Measurements from ENCODE around the gene PKLR.
A peak's percentile ranks its signal among the peaks of the same experiment; 100 is the strongest.
"Not testable (repeated sequence)": the region's sequence is repeated elsewhere in the genome, so short reads cannot be mapped to it uniquely, and the experiment has no call there.

The PKLR gene

DNA sequence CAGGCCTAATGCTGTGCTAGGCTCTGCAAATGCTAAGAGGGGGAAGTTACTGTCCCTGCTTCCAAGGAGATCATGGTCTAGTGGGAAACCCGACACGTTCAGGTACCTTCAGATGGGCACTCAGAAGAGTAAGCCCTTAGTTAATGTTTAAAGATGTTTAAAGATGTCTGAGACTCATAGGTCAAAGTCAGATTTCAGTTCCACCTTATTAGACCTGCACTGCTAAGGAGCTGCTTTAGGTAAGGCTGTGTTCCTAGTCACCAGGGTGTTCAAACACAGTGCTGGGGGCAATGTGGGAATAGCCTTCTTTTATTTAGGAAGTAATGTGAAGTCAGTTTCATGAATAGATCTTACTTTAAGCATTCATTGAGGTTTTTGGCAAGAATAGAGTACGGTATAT lies 15.7 kb upstream of the PKLR start:
- DNase-seq: no peak

DNA sequence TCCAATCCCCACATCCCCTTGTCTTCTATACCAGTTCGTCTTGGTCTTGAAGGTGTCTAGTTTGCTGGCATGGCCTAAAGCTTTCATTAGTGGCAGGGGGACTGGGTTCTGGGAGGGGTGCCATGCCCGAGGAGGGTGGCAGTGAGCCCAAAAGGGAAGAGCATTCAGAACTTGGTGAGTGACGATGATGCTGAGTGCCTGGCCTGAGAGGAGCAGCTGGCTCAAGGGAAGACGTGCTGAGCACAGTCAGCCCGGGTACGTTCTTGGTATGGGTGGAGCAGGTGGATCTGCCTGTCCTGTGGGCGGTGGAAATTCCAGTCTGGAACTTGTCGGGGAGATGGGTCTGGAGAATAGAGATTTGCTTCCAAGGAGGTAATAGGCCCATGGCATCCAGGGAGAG lies 12.0 kb upstream of the PKLR start:
- no peak for DNase-seq

DNA sequence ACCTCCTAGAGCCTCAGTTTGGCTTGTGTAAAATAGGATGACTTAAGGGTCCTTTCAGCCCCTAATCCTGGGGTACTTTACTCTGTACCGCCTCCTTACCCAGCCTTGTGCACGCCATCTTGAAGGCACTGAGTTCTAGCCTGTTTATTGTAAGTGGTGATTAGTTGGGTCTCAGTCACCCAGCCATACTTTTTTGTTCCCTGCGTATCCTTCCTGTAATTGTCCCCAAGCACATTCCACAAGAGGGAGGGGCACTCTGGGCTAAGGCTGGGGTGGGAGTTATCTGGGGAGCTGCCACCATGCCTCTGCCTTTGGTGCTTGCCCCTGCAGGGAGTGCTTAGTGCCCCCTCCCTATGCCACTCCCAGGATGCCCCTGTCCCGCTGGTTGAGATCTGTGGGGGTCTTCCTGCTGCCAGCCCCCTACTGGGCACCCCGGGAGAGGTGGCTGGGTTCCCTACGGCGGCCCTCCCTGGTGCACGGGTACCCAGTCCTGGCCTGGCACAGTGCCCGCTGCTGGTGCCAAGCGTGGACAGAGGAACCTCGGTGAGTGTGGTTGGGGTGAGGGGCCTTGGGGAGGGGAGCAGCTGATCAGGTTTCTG lies 8.3 kb upstream of the PKLR start:
- no peak for DNase-seq

DNA sequence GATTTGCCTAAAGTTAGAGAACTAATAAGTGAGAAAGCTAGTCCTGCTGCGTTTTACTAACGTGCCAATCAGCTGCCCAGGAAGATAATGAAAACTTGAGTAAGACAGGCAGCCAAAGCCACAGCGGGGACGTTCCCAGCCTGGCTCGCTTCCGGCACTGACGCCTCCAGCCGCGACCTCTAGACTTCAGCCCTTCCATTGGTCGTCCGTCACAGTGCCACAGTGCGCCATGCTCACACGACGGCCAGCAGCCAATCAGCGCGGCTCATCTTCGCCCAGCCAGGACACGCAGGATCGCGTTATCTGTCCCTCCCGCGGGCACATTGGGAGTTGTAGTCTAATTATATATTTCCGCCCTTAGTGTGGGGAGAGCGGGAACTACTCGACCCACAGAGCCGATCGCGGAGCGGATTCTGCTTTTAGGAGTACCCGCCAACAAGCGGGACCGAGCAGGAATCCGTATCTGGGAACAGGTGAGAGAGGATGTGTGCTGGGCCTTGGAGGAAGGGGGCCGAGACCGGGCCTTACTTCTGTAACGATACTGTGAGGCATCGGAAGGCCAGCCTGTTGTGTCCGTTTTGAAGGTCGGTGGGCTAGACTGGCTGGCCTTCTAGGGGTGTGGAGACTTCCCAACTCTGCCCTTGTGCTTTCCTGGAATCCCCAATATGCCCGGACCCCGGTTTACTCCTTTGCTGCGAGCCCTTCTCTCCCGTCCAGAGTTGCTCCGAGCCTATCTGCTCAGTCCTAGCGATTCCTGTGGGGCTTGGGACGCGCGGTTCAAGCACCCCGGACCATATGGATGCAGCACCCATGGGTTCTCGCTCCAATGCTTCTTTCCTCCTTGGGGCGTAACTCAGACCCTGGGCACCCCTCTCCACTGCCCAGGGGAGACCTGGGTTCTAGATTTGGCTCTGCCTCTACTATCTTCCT lies 7.5 kb upstream of the PKLR start, which contains the start of gene FDPS:
Gene FDPS, plus strand, starts transcription at position 374 of the 930 bp plus-strand sequence. CDS start 924 bp downstream, outside the sequence.
- DNase-seq: peak; percentile 96

DNA sequence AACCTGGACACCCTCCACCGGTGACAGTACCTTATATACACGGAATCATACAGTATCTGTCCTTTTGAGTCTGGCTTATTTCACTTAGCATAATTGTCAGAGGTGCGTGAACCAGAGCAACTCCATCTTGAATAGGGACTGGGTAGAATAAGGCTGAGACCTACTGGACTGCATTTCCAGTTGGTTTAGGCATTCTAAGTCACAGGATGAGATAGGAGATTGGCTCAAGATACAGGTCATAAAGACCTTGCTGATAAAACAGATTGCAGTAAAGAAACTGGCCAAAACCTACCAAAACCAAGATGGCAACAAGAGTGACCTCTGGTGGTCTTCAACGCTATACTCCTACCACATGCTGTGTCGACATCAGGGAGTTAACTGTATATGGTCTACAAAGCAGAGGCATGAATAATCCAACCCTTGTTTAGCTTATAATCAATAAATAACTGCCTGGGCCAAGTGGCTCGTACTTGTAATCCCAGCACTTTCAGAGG lies 6.1 kb upstream of the PKLR start:
- no peak for DNase-seq

DNA sequence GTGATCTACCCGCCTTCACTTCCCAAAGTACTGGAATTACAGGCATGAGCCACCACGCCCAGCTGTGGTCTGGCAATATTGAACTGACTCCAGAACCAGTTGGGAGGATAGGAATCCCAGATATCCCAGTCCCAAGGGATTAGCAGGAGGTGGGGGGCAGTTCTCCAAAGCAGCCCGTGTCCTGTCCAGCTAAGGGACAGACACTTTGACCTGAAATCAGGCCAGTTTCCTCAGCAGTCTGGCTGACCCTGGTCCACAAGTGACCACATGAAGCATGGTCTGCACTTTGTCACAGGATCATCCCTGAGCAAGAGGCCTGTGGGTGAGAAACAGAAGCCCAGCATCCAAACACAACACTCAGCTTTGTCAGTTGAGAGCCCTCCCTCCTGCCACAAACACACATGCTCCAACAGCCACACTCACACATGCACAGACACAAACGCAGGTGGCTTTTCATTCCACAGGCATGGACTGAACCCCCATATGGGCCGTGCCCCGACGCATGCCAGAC lies 4.7 kb upstream of the PKLR start:
- no peak for DNase-seq

DNA sequence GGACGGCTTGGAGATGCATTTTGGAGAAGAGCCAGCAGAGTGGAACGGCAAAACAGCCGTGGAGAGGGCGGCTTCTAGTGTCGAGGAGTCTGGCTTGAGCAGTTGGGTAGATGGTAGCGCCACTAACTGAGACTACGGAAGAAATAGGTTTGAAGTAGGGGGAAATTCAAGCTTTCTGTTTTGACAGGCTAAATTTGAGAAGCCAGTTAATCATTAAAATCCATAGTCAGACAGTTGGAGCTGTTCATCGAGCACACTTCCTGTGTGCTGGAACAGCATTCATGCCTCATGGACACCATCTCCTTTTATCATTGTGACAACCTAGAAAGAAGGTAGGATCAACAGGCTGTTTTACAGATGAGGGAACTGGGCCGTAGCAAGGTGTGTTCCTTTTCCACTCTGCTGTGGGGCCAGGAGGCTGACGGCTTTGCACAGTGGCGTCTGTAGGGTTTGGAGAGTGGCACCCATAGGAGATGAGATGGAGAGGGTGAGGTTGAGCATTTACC lies 3.4 kb upstream of the PKLR start:
- DNase-seq: no peak

DNA sequence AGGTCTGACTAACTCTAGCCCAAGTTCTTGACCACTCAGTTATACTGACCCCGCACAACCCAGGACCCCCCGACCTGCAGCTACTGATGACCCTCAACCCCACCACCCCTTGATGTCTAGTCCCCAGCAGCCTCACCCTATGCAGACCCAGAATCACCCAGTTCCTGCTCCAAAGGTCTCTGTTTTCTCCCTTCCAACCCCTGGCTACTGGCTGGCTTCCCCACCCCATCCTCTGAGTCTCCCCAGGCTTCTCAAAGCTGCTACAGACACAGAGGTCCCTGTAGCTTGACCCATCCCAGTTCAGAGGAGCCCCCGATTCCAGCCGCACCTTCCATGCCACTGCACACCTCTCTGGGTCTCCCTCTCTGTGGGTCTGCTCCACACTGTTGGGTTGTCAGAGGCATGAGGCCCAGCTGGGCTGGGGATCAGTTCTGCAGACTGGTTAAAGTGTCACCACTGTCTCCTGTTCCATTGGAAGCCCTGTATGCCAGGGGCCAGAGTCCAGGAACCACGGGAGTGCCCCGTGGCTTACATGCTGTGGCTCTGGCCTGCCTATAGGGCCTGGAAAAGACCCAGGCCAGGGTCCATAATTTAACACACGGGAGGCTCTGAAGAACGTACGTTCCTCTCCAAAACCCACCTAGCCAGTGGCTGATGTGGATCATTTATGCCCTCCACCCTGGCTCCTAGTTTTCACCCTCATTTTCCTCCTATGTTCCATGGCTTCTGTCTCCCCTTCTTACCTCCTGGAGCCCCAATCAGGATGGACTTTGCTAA lies 497 bp downstream of the PKLR start:
- DNase-seq: no peak

DNA sequence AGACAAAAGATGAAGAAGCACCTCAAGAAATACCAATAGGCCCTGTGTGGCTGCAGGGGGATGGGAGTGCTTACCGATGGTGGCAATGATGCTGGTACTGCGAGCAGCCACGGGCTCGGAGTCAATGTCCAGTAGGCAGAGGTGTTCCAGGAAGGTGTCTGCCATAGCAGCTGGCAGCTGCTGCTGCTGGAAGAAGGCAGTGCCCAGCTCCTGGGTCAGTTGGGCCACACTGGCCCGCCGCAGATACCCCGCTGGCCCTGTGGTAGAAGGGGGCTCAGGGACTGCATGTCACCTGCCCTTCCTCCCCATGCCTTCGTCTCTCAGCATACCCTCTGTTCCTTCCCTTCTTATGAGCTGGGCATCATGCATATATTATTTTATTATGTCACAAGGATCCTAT lies 1.2 kb downstream of the PKLR start:
- DNase-seq: no peak

DNA sequence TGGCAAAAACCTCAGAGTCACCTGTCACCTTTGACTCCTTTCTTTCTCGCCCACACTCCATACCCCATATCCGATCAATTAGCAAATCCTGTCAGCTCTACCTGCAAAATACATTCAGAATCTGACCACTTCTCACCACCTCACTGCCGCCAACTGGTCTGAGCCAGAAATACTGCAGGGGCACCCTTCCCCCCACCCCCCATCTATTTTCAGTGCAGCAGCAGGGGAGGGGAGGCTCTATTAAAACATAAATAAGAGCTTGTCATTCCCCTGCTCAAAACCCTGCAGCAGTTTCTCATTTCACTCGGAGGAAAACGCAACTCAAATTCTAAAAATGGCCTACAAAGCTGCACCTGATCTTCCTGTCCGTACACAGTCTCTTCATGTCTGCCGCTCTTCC lies 3.9 kb downstream of the PKLR start:
- no peak for DNase-seq

DNA sequence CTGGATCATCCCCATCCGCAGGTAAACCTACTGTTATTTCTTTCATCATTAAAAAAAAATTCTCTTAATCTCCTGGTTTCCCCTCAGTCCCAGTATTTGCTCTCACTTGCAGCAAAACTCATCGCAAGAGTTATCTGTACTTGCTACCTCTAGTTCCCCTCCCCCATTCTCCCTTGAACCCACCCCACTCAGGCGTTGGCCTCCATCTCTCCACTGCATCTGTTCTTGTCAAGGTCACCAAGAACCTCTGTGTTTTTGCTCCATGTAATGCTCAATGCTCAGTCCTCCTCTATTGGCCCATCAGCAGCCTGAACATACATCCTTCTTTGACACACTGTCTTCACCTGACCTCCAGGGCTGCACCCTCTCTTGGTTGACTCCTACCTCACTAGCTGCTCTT lies 4.6 kb downstream of the PKLR start:
- no peak for DNase-seq

DNA sequence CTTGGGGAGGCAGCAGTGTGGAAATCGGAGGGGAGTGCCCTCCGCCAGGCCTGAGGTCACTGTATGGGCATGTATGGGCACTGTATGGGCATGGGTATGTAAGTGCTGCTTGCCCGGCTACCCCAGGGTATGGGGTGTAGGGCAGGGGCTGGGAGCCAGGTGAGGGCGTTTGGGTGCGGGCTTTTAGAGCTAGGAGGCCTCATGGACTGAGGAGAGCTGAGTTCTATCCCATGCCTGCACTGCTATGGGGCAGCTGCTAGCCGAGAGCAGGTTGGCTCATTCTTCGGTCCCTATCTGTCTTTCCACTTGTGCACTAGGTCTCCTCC lies 5.3 kb downstream of the PKLR start:
- no peak for DNase-seq

DNA sequence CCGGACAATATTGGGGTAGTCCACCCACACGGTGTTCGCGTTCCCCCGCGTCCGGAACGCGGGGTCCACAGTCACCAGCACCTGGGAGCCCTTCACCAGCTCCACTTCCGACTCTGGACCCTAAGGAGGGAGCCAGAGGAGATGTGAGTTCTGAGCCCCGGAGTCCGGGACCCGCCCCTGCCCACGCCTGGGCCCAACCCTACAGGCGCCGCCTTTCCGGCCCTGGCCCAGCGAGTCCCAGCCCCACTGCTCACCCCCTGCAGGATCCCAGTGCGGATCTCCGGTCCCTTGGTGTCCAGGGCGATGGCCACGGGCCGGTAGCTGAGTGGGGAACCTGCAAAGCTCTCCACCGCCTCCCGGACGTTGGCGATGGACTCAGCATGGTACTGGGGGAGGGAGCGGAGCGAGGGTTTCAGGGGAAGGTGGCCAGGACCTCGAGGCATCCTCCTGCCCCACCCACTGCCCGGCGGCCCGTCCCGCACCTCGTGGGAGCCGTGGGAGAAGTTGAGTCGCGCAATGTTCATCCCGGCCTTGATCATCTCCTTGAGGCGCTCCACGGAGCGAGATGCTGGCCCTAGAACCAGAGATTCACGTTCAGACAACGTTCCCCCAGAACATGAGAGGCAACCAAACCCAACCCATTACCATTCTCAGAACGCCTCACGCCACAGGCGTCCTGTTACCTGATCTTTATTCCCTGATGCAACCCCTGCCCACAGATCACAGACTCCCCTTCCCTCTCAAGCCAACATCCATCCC lies 5.9 kb downstream of the PKLR start:
- DNase-seq: no peak

DNA sequence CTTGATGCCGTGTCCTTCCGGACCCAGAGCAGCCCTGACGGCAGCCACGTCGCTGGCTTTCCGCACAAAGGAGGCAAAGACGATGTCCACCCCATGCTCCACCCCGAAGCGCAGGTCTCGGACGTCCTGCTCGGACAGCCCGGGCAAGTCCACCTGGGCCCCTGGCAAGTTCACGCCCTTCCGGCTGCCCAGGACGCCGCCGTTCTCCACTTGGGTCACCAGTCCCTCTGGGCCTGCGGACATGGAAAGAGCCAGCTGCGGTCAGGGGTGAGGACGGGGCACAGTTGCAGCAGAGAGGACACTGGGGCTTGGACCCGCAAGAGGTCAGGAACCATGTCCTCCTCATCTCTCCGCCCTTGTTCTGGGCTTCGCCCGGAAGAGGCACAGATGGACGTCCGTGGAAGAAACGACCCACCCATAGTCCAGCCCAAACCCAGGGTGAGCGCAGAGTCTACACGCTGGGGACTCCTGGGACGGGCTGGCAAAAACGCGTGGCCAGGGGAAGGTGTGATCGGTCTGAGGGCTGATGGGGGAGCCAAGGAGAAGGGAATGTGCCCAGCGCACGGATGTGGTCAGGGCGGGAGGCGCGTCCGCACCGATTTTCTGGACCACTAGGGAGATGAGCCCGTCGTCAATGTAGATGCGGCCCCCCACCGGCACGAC lies 6.6 kb downstream of the PKLR start:
- DNase-seq: no peak

DNA sequence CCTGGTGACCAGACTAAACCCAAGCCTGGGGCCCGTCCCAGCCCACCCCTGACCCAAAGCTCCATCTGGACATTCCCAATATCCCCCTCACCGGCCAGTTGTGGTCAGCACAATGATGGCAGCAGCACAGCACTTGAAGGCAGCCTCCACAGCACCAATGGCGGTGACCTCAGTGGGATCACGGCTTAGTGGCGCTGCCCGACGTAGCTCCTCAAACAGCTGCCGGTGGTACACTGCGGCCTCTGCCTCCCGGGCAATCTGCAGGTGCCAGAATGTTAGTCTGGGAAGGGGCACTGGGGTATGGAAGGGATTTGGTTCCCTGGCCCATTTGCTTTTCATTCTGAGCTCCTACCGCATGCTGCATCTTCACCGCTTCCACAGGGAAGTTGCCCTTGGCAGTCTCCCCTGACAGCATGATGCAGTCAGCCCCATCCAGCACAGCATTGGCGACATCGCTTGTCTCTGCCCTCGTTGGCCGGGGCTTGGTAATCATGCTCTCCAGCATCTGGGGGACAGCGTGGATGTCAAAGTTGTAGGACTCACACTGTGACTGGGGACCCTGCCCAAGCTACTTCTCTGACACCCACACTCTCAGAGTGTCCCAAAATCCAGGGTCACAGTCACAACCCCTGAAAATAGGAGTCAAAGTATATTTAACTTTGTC lies 8.0 kb downstream of the PKLR start:
- DNase-seq: no peak

DNA sequence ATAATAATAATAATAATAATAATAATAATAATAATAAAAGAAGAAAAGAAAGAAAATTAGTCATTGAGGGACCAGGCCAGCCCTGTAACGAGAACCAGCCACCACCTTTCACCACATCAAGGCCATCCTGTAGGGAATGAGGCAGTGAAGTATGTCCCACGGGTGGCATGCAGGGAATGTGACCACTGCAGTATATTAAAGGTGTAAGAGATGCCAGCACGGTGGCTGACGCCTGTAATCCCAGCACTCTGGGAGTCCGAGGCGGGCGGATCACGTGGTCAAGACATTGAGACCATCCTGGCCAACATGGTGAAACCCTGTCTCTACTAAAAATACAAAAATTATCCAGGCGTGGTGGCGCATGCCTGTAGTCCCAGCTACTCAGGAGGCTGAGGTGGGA lies 10.2 kb downstream of the PKLR start:
- DNase-seq: not testable (repeated sequence)

DNA sequence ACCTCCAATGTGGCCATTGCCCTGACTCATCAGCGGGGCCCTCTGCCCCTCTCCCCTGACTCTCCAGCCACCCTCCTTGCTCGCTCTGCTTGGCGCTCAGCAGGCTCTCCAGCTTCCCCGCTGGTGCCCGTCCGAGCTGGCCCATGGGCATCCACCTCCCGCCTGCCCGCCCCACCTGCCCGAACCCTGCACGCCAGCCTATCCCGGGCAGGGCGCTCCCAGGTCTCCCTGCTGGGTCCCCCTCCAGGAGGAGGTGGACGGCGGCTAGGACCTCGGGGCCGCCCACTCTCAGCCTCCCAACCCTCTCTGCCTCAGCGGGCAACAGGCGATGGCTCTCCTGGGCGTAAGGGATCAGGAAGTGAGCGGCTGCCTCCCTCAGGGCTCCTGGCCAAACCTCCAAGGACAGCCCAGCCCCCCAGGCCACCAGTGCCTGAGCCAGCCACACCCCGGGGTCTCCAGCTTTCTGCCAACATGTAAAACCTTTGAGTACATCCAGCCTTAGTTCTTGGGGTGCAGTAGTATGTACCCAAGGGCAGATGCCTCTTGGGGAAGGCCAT lies 13.2 kb downstream of the PKLR start:
- no peak for DNase-seq

DNA sequence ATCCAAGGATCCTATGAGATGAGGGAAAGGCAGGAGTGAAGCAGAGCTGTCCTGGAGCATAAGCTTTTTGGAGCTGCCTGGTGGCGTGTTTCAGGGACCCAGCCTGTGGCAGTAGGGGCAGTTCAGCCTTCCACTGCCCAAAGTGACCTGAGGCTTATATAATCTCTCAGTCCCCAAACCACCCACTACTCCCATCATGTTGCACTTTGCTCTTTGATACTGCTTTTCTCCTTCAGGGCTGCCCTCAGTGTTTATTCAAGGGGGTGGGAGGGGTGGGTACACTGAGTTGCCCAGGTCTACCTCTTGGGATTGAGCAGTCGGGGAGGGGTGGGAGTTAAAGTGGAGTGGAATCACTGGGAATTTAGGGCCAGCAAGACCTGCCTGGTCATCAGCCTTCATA lies 14.7 kb downstream of the PKLR start:
- DNase-seq: no peak

DNA sequence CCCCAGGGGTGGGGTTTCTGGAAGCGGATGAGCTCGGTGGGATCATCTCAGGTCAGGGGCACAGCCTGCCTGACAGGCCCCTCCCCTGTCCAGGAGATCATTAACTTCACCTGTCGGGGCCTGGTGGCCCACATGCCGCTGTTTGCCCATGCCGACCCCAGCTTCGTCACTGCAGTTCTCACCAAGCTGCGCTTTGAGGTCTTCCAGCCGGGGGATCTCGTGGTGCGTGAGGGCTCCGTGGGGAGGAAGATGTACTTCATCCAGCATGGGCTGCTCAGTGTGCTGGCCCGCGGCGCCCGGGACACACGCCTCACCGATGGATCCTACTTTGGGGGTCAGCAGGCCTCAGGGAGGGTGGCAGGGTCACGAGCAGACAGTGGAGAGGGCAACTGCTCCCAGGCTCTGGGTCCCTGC lies 15.6 kb downstream of the PKLR start:
- DNase-seq: no peak

DNA sequence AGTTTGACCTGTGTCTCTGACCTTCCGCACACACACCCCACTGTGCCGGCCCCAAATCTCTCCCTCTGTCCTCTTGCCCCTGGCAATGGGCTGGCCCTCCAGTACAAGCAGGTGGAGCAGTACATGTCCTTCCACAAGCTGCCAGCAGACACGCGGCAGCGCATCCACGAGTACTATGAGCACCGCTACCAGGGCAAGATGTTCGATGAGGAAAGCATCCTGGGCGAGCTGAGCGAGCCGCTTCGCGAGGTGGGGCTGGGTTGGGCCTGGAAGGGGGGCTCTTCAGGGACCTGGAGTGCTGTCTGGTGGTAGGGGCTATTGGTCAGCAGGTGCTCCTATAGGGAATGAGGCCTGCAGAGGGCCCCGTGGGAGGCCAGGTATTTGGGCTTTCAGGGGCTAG lies 16.2 kb downstream of the PKLR start:
- DNase-seq: no peak

DNA sequence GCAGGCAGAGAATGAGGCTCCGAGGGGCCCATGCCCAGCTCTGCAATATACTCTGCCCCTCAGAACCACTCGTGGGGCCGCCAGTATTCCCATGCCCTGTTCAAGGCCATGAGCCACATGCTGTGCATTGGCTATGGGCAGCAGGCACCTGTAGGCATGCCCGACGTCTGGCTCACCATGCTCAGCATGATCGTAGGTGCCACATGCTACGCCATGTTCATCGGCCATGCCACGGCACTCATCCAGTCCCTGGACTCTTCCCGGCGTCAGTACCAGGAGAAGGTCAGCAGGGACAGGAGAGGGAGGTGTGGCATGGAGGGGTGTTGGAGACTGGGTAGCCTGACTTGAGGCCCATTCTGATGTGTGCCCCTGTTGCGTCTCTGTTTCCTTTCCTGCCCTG lies 16.8 kb downstream of the PKLR start:
- no peak for DNase-seq
